Fibroblast of lung (primary cell): Measurements from ENCODE around the gene AMACR.

Experiments used
- CTCF ChIP-seq, 2 donors: IDR thresholded peaks in 1 of 2; conservative IDR thresholded peaks in 1 of 2; 1 replicate in 1 of 2; 2 replicates in 1 of 2; pipeline ENCODE4 v1.5.1; 2011 to 2012; ENCODE audit warnings: low read length in 2 of 2, control low read depth in 1 of 2, inconsistent platforms in 1 of 2, low read depth in 1 of 2, mild to moderate bottlenecking in 1 of 2
- EZH2 ChIP-seq: IDR thresholded peaks from 2 replicates; pipeline ENCODE4 v1.5.1; 2012; ENCODE audit warnings: low read length, control low read depth, mild to moderate bottlenecking; ENCODE audit errors: missing control alignments

GRCh38 chr5:33999978-34000377, 7.9 kb downstream of the AMACR start:
- TF ChIP-seq CTCF (conservative IDR thresholded peaks at IDR 0.05 in 1 of 2, IDR thresholded peaks at IDR 0.05 in 1 of 2; ENCODE audit: low read depth in 1 of 2, low read length in 2 of 2) = no peak
- TF ChIP-seq EZH2 = no peak
